H1 (cell line): ENCODE measurements around the gene CDYL. TPM values are rescaled to one million over a fixed set of nuclear protein-coding genes. Genes with fewer than 3 reads are reported as not detected.

Source experiments
- CTCF ChIA-PET: fragments of 300-600 bp; sonication (Branson Sonifier 250); formaldehyde crosslinking; loops from one replicate; lab custom pipeline; 2021; ENCODE audit not compliant: partially characterized antibody; lab: Charles Lee
- POLR2A ChIA-PET: fragments of 300-600 bp; sonication (Branson Sonifier 250); formaldehyde crosslinking; loops from one replicate; lab custom pipeline; 2021; ENCODE audit warnings: inconsistent platforms; ENCODE audit not compliant: partially characterized antibody; lab: Charles Lee
- DNase-seq, 2 experiments: peaks; one replicate each; pipeline versions ENCODE4 v3.0.0 to v3.0.0-alpha.2; 2010 to 2022; ENCODE audit warnings: low spot score in 2 of 2, low read depth in 1 of 2, mixed read lengths in 1 of 2
- FAIRE-seq: peaks from 2 replicates; lab custom pipeline; 2011; peaks lifted over from hg19 to GRCh38; lab: Jason Lieb, UNC
- H2AFZ ChIP-seq: 2 replicates; pipeline ENCODE4 v1.8.1; 2012; ENCODE audit warnings: low read length, inconsistent platforms
- H2AK5ac ChIP-seq: 2 replicates; pipeline ENCODE4 v1.6.1; 2013; ENCODE audit warnings: low read depth, low read length
- H2BK120ac ChIP-seq: replicated peaks from 2 replicates; pipeline ENCODE3; 2013; ENCODE audit warnings: low read depth, low read length, inconsistent platforms
- H2BK12ac ChIP-seq: 2 replicates; pipeline ENCODE4 v1.6.1; 2013; ENCODE audit warnings: low read depth, low read length
- H2BK15ac ChIP-seq: 2 replicates; pipeline ENCODE4 v1.6.1; 2013; ENCODE audit warnings: low read length
- H2BK20ac ChIP-seq: 2 replicates; pipeline ENCODE4 v1.6.1; 2013; ENCODE audit warnings: low read length
- H2BK5ac ChIP-seq: 2 replicates; pipeline ENCODE4 v1.6.1; 2013; ENCODE audit warnings: low read depth, low read length
- H3K14ac ChIP-seq: 2 replicates; pipeline ENCODE4 v1.6.1; 2013; ENCODE audit warnings: inconsistent platforms; ENCODE audit not compliant: insufficient read length
- H3K18ac ChIP-seq: 2 replicates; pipeline ENCODE4 v1.6.1; 2013; ENCODE audit warnings: low read length; ENCODE audit errors: extremely low read depth
- H3K23ac ChIP-seq: 2 replicates; pipeline ENCODE4 v1.6.1; 2013; ENCODE audit warnings: inconsistent platforms; ENCODE audit not compliant: insufficient read length
- H3K23me2 ChIP-seq: 2 replicates; pipeline ENCODE4 v1.6.1; 2013; ENCODE audit warnings: low read depth, low read length
- H3K27ac ChIP-seq: 2 replicates; pipeline ENCODE4 v1.6.1; 2011; ENCODE audit warnings: low read depth, low read length, inconsistent platforms
- H3K27me3 ChIP-seq, 4 experiments: replicated peaks in 1 of 4; 1 replicate in 1 of 4; 2 replicates in 3 of 4; pipeline versions ENCODE4 v1.6.1 to v1.8.1; 2011 to 2013; ENCODE audit warnings: low read length in 3 of 4, mild to moderate bottlenecking in 3 of 4, inconsistent platforms in 2 of 4, mixed read lengths in 2 of 4, moderate library complexity in 1 of 4; ENCODE audit not compliant: control insufficient read depth in 3 of 4, insufficient read depth in 3 of 4; ENCODE audit errors: extremely low read depth in 1 of 4
- H3K36me3 ChIP-seq, 4 experiments: 2 replicates each; pipeline versions ENCODE4 v1.6.1 to v1.8.1; 2011 to 2013; ENCODE audit warnings: mild to moderate bottlenecking in 4 of 4, low read length in 3 of 4, moderate library complexity in 2 of 4, control low read depth in 1 of 4, inconsistent platforms in 1 of 4; ENCODE audit not compliant: insufficient read depth in 4 of 4, control insufficient read depth in 2 of 4
- H3K4ac ChIP-seq: replicated peaks from 2 replicates; pipeline ENCODE3; 2013; ENCODE audit warnings: low read length, low read depth, mixed read lengths, inconsistent platforms; ENCODE audit not compliant: insufficient read length
- H3K4me1 ChIP-seq, 4 experiments: replicated peaks in 1 of 4; 1 replicate in 1 of 4; 2 replicates in 3 of 4; pipeline versions ENCODE4 v1.6.1 to v1.8.1; 2011 to 2013; ENCODE audit warnings: low read length in 3 of 4, inconsistent platforms in 2 of 4, mixed read lengths in 1 of 4; ENCODE audit not compliant: insufficient read depth in 4 of 4, control insufficient read depth in 3 of 4
- H3K4me2 ChIP-seq, 2 experiments: 2 replicates each; pipeline versions ENCODE4 v1.6.1 to v1.8.1; 2011 to 2013; ENCODE audit warnings: low read depth in 2 of 2, low read length in 2 of 2, control low read depth in 1 of 2, inconsistent platforms in 1 of 2, mild to moderate bottlenecking in 1 of 2; ENCODE audit not compliant: insufficient read depth in 1 of 2
- H3K4me3 ChIP-seq, 4 experiments: fragments of 200-600, 300-600 bp in 1 of 4; sonication (generic), shearing (Covaris generic), sonication (Bioruptor Twin) in 1 of 4; 2 replicates each; pipeline versions ENCODE4 v1.5.1 to v1.8.1; 2011 to 2016; ENCODE audit warnings: low read length in 4 of 4, low read depth in 3 of 4, control low read depth in 2 of 4, inconsistent platforms in 2 of 4, mild to moderate bottlenecking in 2 of 4, mixed read lengths in 1 of 4, moderate library complexity in 1 of 4; ENCODE audit not compliant: insufficient read depth in 2 of 4; ENCODE audit errors: extremely low read depth in 1 of 4
- H3K56ac ChIP-seq: replicated peaks from 2 replicates; pipeline ENCODE3; 2013; ENCODE audit warnings: low read depth, mild to moderate bottlenecking, mixed read lengths, low read length, inconsistent platforms; ENCODE audit not compliant: insufficient read length
- H3K79me1 ChIP-seq: 2 replicates; pipeline ENCODE4 v1.6.1; 2013; ENCODE audit warnings: low read depth, low read length, control low read depth
- H3K79me2 ChIP-seq, 2 experiments: 2 replicates each; pipeline versions ENCODE4 v1.6.1 to v1.8.1; 2012 to 2013; ENCODE audit warnings: low read length in 2 of 2, mild to moderate bottlenecking in 2 of 2, inconsistent platforms in 1 of 2; ENCODE audit not compliant: insufficient read depth in 2 of 2, control insufficient read depth in 1 of 2
- H3K9ac ChIP-seq, 4 experiments: replicated peaks in 1 of 4; 1 replicate in 1 of 4; 2 replicates in 3 of 4; pipeline versions ENCODE4 v1.6.1 to v1.8.1; 2011 to 2013; ENCODE audit warnings: low read depth in 3 of 4, low read length in 3 of 4, control low read depth in 2 of 4, mild to moderate bottlenecking in 2 of 4, moderate library complexity in 2 of 4, inconsistent platforms in 1 of 4; ENCODE audit errors: extremely low read depth in 1 of 4
- H3K9me3 ChIP-seq, 2 experiments: 2 replicates each; pipeline versions ENCODE4 v1.6.1 to v1.8.1; 2012 to 2013; ENCODE audit warnings: mild to moderate bottlenecking in 2 of 2, moderate library complexity in 2 of 2, control low read depth in 1 of 2, inconsistent platforms in 1 of 2, low read depth in 1 of 2, low read length in 1 of 2, mixed read lengths in 1 of 2; ENCODE audit not compliant: insufficient read depth in 2 of 2
- H4K20me1 ChIP-seq, 2 experiments: replicated peaks in 1 of 2; 2 replicates each; pipeline versions ENCODE3 to v1.8.1; 2011 to 2013; ENCODE audit warnings: inconsistent platforms in 2 of 2, low read length in 2 of 2, mild to moderate bottlenecking in 1 of 2; ENCODE audit not compliant: insufficient read depth in 2 of 2, control insufficient read depth in 1 of 2
- H4K5ac ChIP-seq: 2 replicates; pipeline ENCODE4 v1.6.1; 2013; ENCODE audit warnings: low read length, low read depth, mixed read lengths, inconsistent platforms; ENCODE audit not compliant: insufficient read length
- H4K8ac ChIP-seq: 2 replicates; pipeline ENCODE4 v1.8.0; 2013; ENCODE audit warnings: mild to moderate bottlenecking, moderate library complexity, low read length, inconsistent platforms; ENCODE audit not compliant: insufficient read depth; ENCODE audit errors: extremely low read depth
- H4K91ac ChIP-seq: replicated peaks from 2 replicates; pipeline ENCODE3; 2013; ENCODE audit warnings: low read length, mixed read lengths, inconsistent platforms; ENCODE audit not compliant: insufficient read length
- CHD1 ChIP-seq: IDR thresholded peaks from 2 replicates; pipeline ENCODE4 v1.6.1; 2012; ENCODE audit warnings: low read depth, low read length, improper control_type of control experiment
- CHD2 ChIP-seq: IDR thresholded peaks from 2 replicates; pipeline ENCODE4 v1.6.1; 2012; ENCODE audit warnings: low read length, improper control_type of control experiment
- CREB1 ChIP-seq: IDR thresholded peaks from 2 replicates; pipeline ENCODE4 v1.6.1; 2012; ENCODE audit warnings: inconsistent platforms
- KDM4A ChIP-seq: IDR thresholded peaks from one replicate; pipeline ENCODE4 v1.7.1; 2012; ENCODE audit warnings: low read depth, mild to moderate bottlenecking, moderate library complexity, low read length, inconsistent platforms; ENCODE audit not compliant: severe bottlenecking
- RFX5 ChIP-seq: IDR thresholded peaks from 2 replicates; pipeline ENCODE4 v1.6.1; 2011; ENCODE audit warnings: low read depth, low read length, improper control_type of control experiment, borderline replicate concordance
- TBP ChIP-seq: IDR thresholded peaks from 2 replicates; pipeline ENCODE4 v1.6.1; 2011; ENCODE audit warnings: low read depth, low read length, improper control_type of control experiment
- TEAD4 ChIP-seq: IDR thresholded peaks from 2 replicates; pipeline ENCODE4 v1.6.1; 2012; ENCODE audit warnings: low read depth, low read length, inconsistent platforms, mixed read lengths
- WGBS, 2 experiments: shearing (Covaris generic) in 1 of 2; methylation state at CpG; one replicate each; pipeline versions ENCODE4 v1.1.6 to v1.1.7; 2013 to 2015; ENCODE audit warnings: low lambda C conversion rate in 2 of 2, mixed read lengths in 2 of 2, inconsistent platforms in 1 of 2, low coverage in 1 of 2, missing lambda C conversion rate in 1 of 2; ENCODE audit not compliant: insufficient replicate concordance in 2 of 2, insufficient coverage in 1 of 2, insufficient read length in 1 of 2; ENCODE audit errors: extremely low coverage in 1 of 2, missing lambda C conversion rate in 1 of 2; 5-methylcytosine and 5-hydroxymethylcytosine counted together
- polyA plus RNA-seq, 7 experiments: library from polyadenylated mRNA; depleted of rRNA in 3 of 7; stranded (reverse) in 5 of 7; unstranded in 2 of 7; fragments of >200 nt in 5 of 7; fragments of 200-250 nt in 2 of 7; gene quantifications; 1 replicate in 5 of 7; 2 replicates in 1 of 7; 4 replicates in 1 of 7; pipeline versions ENCODE4 v1.2.1 to v1.2.3, GENCODE V29; 2011 to 2013; ENCODE audit warnings: missing spikeins in 2 of 7, mixed read lengths in 2 of 7
- total RNA-seq: library from RNA; stranded (reverse); fragmentation: NEBNext Ultra II Directional; extraction: Animal tissue kit (Norgen Biotek cat#: 25700); gene quantifications from 2 replicates; pipeline ENCODE4 v1.2.1, GENCODE V29; 2021

Gene CDYL
- total and polyA plus RNA-seq, 2 of the 8 experiments (the other 6 are each of a cell fraction or from before 2014, with no cell fraction given), result 56.4 to 119 TPM

GRCh38 chr6:4763921-4764320 is 12.3 kb upstream of the CDYL start:
- Histone ChIP-seq H3K4me1 (no peaks in the 10 kb centered on the region), H3K56ac (no peak overlapping the region), H4K5ac (no peak overlapping the region), H2AK5ac (no peak overlapping the region), H3K4ac (no peak overlapping the region), H3K27ac (no peak overlapping the region), H2BK5ac (no peak overlapping the region), H3K27me3 (no peaks in the 10 kb centered on the region), H3K14ac (no peak overlapping the region), H3K9me3 (peaks cover 4 to 6% of the 10 kb centered on the region in 2 experiments; a peak in 2 of 4 replicates), H2BK20ac (no peak overlapping the region), H3K79me1 (no peaks in the 10 kb centered on the region), H3K79me2 (no peaks in the 10 kb centered on the region), H3K23ac (no peak overlapping the region), H4K20me1 (no peaks in the 10 kb centered on the region), H4K91ac (no peak overlapping the region), H3K18ac (no peak overlapping the region), H2BK120ac (no peak overlapping the region), H3K23me2 (no peaks in the 10 kb centered on the region), H3K4me3 (no peak overlapping the region), H3K36me3 (no peaks in the 10 kb centered on the region; a peak in 1 of 8 replicates), H4K8ac (no peak overlapping the region), H3K9ac (no peak overlapping the region), H2BK15ac (no peak overlapping the region), H2AFZ (no peak overlapping the region), H3K4me2 (no peak overlapping the region), H2BK12ac (no peak overlapping the region)
- DNase-seq, result no peak
- ChIA-PET CTCF (interaction anchor here (0.6 kb wide), 1 partner anchor 35 kb away, joined by 3 read pairs; no protein-coding TSS in a partner anchor), POLR2A (interaction anchor here (0.9 kb wide), 1 partner anchor 8 kb away, joined by 3 read pairs; no protein-coding TSS in a partner anchor)
- no peak for FAIRE-seq
- WGBS, 2 experiments, result 89% methylated on average over 1 of the region's 1 CpG; no CpG with 5 or more reads in 1 of the 2 experiments
- no peak for TF ChIP-seq CHD1
- no peak for TF ChIP-seq RFX5
- no peak for TF ChIP-seq CHD2
- TF ChIP-seq TEAD4, result no peak
- TF ChIP-seq TBP, result no peak
- no peak for TF ChIP-seq KDM4A
- no peak for TF ChIP-seq CREB1
